Measurements from ENCODE around the gene EIF6. TPM values are rescaled to one million over a fixed set of nuclear protein-coding genes. Genes with fewer than 3 reads are reported as not detected.
"Not testable (repeated sequence)": the region's sequence is repeated elsewhere in the genome, so short reads cannot be mapped to it uniquely, and the experiment has no call there.

EIF6 gene
- total RNA-seq, 1 donor from 2014 or later = 42.5 TPM

GRCh38 chr20:35254448-35254999 is 30.0 kb downstream of the EIF6 start:
- no peak for DNase-seq

- DNase-seq = no peak
These were observed 31.6 kb downstream of the EIF6 start for GRCh38 chr20:35253010-35253409.

- DNase-seq = not testable (repeated sequence)
These were observed 32.0 kb downstream of the EIF6 start for GRCh38 chr20:35252598-35252997.

GRCh38 chr20:35252037-35252461 is 32.5 kb downstream of the EIF6 start:
- no peak for DNase-seq

- DNase-seq = no peak
These were observed 33.0 kb downstream of the EIF6 start for GRCh38 chr20:35251613-35251940.

- DNase-seq = no peak
These were observed 35.7 kb downstream of the EIF6 start for GRCh38 chr20:35248641-35249475.

- DNase-seq = no peak
These were observed 37.8 kb downstream of the EIF6 start for GRCh38 chr20:35246723-35247122.

GRCh38 chr20:35243986-35244385 is 40.6 kb downstream of the EIF6 start:
- no peak for DNase-seq

GRCh38 chr20:35243317-35243716 is 41.3 kb downstream of the EIF6 start:
- no peak for DNase-seq

- no peak for DNase-seq
These were observed 43.7 kb downstream of the EIF6 start for GRCh38 chr20:35240811-35241293.

GRCh38 chr20:35240083-35240810 is 44.3 kb downstream of the EIF6 start:
- no peak for DNase-seq

GRCh38 chr20:35238735-35239134 is 45.8 kb downstream of the EIF6 start:
- no peak for DNase-seq

- no peak for DNase-seq
These were observed 46.4 kb downstream of the EIF6 start for GRCh38 chr20:35238170-35238569.

GRCh38 chr20:35237486-35237885 is 47.1 kb downstream of the EIF6 start:
- no peak for DNase-seq

- DNase-seq = no peak
These were observed 48.7 kb downstream of the EIF6 start for GRCh38 chr20:35235881-35236280.

- no peak for DNase-seq
These were observed 52.0 kb downstream of the EIF6 start for GRCh38 chr20:35232575-35232974.

Other genes starting within 250 kb of the EIF6 start
- gene TRPC4AP, start 192.0 kb downstream of the EIF6 start, total RNA-seq = 64.0 TPM
- gene EDEM2, start 137.4 kb downstream of the EIF6 start, total RNA-seq = 13.6 TPM
- gene PROCR, start 112.7 kb downstream of the EIF6 start, total RNA-seq = 15.3 TPM
- gene MMP24, start 58.1 kb downstream of the EIF6 start, total RNA-seq = 0.10 TPM
- gene MMP24OS, start 6.7 kb downstream of the EIF6 start, total RNA-seq = 7.6 TPM
- gene FAM83C, start 7.7 kb upstream of the EIF6 start, total RNA-seq = 2.2 TPM
- 58.6 TPM for gene UQCC1, start 127.2 kb upstream of the EIF6 start, total RNA-seq
- gene GDF5, start 153.5 kb upstream of the EIF6 start, total RNA-seq = 0.92 TPM
- gene CEP250, start 170.8 kb upstream of the EIF6 start, total RNA-seq = 37.1 TPM
- not detected for gene C20orf173, start 244.9 kb upstream of the EIF6 start, total RNA-seq

Data from tongue (tissue), 2 donors.